ENCODE results near the gene PJVK. TPM values are rescaled to one million over a fixed set of nuclear protein-coding genes. Genes with fewer than 3 reads are reported as not detected.

The PJVK gene
- total and polyA plus RNA-seq, 9 of the 15 experiments (the other 6 are each of a cell fraction or from before 2014, with no cell fraction given) = 0.11 to 1.5 (median 0.73) TPM

DNA sequence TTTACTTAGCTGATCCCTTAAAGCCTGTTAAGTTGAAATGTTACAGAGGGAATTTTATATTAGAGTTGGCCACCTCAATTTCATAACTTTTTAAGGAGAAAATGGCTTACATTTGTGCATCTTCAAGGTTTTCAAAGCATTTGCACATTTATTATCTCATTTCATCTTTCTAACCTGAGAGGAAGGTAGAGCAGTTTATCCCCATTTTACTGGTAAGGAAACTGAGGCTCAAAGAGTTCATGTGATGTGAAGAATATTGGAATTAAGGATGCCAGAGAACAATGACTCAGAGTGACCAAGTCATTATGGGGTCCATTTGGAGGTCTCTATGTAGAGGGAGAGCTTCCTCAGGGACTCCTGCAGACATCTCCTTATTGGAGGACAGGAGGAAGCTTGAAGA, 35.2 kb upstream of the PJVK start (continued):
- TF ChIP-seq ZNF408 (CRISPR knock-in tag; IDR thresholded peaks at IDR 0.05; ENCODE audit: low read depth) (no peak), ATF1 (CRISPR knock-in tag; IDR thresholded peaks at IDR 0.05) (no peak), ATF1 (tag; IDR thresholded peaks at IDR 0.05) (no peak)
- TF ChIP-seq, protein P1, sequence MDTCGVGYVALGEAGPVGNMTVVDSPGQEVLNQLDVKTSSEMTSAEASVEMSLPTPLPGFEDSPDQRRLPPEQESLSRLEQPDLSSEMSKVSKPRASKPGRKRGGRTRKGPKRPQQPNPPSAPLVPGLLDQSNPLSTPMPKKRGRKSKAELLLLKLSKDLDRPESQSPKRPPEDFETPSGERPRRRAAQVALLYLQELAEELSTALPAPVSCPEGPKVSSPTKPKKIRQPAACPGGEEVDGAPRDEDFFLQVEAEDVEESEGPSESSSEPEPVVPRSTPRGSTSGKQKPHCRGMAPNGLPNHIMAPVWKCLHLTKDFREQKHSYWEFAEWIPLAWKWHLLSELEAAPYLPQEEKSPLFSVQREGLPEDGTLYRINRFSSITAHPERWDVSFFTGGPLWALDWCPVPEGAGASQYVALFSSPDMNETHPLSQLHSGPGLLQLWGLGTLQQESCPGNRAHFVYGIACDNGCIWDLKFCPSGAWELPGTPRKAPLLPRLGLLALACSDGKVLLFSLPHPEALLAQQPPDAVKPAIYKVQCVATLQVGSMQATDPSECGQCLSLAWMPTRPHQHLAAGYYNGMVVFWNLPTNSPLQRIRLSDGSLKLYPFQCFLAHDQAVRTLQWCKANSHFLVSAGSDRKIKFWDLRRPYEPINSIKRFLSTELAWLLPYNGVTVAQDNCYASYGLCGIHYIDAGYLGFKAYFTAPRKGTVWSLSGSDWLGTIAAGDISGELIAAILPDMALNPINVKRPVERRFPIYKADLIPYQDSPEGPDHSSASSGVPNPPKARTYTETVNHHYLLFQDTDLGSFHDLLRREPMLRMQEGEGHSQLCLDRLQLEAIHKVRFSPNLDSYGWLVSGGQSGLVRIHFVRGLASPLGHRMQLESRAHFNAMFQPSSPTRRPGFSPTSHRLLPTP (IDR thresholded peaks at IDR 0.05; ENCODE audit: borderline replicate concordance, extremely low read depth, insufficient read length) = no peak

DNA sequence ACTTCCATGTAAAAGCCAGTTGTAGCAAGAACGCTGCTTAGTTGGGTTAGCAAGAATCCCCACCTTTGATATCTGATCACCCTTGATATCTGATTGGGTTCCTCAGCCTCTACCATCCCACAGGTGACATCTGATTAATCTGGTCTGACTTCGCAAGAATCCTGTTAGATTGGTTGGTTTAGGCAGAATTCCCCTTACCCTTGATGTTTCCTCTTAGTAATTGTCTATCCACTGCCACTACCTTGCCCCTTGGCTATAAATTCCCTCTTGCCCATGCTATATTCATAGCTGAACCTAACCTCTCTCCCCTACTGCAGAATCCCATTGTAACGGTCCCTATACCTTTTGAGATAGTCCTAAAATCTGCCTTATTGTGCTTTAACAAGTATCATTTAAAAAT, 33.3 kb upstream of the PJVK start:
- no peaks in the 10 kb centered on the region for H3K27me3 ChIP-seq (ENCODE audit: control insufficient read depth in 2 of 2, insufficient read depth in 2 of 2, low read length in 2 of 2)
- no peak overlapping the region for H3K4me2 ChIP-seq (ENCODE audit: insufficient read depth, low read length)
- H3K4me3 ChIP-seq = no peak overlapping the region
- BruUV-seq (replicated peaks) = no TSS peak
- in situ Hi-C loops (cut with MboI) = loop anchor here (5.0 kb wide), 1 partner anchor 306 kb away; the partner anchor contains the start of gene RBM45
- intact Hi-C loops (cut with micrococcal nuclease) = loop anchor here (5.0 kb wide), 1 partner anchor 436 kb away; no protein-coding TSS in a partner anchor
- no peak overlapping the region for H3K27ac ChIP-seq (ENCODE audit: extremely low read depth, low read depth, low read length)
- H3K36me3 ChIP-seq (ENCODE audit: control insufficient read depth, insufficient read depth, low read length) = no peaks in the 10 kb centered on the region
- H3K9me1 ChIP-seq (ENCODE audit: control insufficient read depth, insufficient read depth, low read length) = no peaks in the 10 kb centered on the region
- no peak overlapping the region for H2AFZ ChIP-seq (ENCODE audit: low read depth, low read length)
- H3K79me2 ChIP-seq (ENCODE audit: control insufficient read depth, insufficient read depth, low read length) = no peaks in the 10 kb centered on the region
- 44% methylated on average over 3 of the region's 3 CpGs for WGBS (ENCODE audit: insufficient coverage, low coverage, missing lambda C conversion rate)
- ATAC-seq (no peak), DNase-seq (ENCODE audit: extremely low read depth in 1 of 4, low spot score in 3 of 4) (no peak), FAIRE-seq (no peak)
- H3K4me1 ChIP-seq (replicated peaks in 1 of 2; ENCODE audit: control insufficient read depth in 2 of 2, insufficient read depth in 2 of 2, low read length in 2 of 2) = peaks cover 7 to 11% of the 10 kb centered on the region in 2 experiments; a peak in 4 of 5 replicates
- CTCF ChIA-PET (ENCODE audit: low intra/inter-chr PET ratio) = interaction anchor here (0.6 to 2.6 kb wide), 2 partner anchors 21 to 899 kb away, joined by 3 to 13 read pairs; no protein-coding TSS in a partner anchor
- H3K9ac ChIP-seq (ENCODE audit: insufficient read depth in 1 of 2, low read depth in 2 of 2, low read length in 2 of 2) = no peak overlapping the region
- H3K9me3 ChIP-seq (replicated peaks; ENCODE audit: control insufficient read depth, insufficient read depth, low read depth, low read length) = no peaks in the 10 kb centered on the region
- POLR2A ChIA-PET = interaction anchor here (1.7 kb wide), 1 partner anchor 14 kb away, joined by 6 read pairs; no protein-coding TSS in a partner anchor
- H4K20me1 ChIP-seq (replicated peaks; ENCODE audit: control insufficient read depth, insufficient read depth, low read length) = no peaks in the 10 kb centered on the region
- TF ChIP-seq DDX20 (tag; IDR thresholded peaks at IDR 0.05; ENCODE audit: low read depth) (no peak), ZNF584 (CRISPR knock-in tag; IDR thresholded peaks at IDR 0.05; ENCODE audit: low read depth) (no peak), ZNF124 (CRISPR knock-in tag; IDR thresholded peaks at IDR 0.05) (no peak), ZNF586 (CRISPR knock-in tag; conservative IDR thresholded peaks at IDR 0.05) (no peak), HNRNPUL1 (IDR thresholded peaks at IDR 0.05; ENCODE audit: low read length) (no peak), TGIF2 (CRISPR knock-in tag; IDR thresholded peaks at IDR 0.05) (no peak), ZNF408 (CRISPR knock-in tag; IDR thresholded peaks at IDR 0.05; ENCODE audit: low read depth) (no peak), DPF2 (IDR thresholded peaks at IDR 0.05) (no peak), RHOXF2B (CRISPR knock-in tag; conservative IDR thresholded peaks at IDR 0.05) (no peak)
- TF ChIP-seq, protein P2, sequence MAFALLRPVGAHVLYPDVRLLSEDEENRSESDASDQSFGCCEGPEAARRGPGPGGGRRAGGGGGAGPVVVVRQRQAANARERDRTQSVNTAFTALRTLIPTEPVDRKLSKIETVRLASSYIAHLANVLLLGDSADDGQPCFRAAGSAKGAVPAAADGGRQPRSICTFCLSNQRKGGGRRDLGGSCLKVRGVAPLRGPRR (CRISPR knock-in tag; IDR thresholded peaks at IDR 0.05) = no peak
- TF ChIP-seq, protein P3, sequence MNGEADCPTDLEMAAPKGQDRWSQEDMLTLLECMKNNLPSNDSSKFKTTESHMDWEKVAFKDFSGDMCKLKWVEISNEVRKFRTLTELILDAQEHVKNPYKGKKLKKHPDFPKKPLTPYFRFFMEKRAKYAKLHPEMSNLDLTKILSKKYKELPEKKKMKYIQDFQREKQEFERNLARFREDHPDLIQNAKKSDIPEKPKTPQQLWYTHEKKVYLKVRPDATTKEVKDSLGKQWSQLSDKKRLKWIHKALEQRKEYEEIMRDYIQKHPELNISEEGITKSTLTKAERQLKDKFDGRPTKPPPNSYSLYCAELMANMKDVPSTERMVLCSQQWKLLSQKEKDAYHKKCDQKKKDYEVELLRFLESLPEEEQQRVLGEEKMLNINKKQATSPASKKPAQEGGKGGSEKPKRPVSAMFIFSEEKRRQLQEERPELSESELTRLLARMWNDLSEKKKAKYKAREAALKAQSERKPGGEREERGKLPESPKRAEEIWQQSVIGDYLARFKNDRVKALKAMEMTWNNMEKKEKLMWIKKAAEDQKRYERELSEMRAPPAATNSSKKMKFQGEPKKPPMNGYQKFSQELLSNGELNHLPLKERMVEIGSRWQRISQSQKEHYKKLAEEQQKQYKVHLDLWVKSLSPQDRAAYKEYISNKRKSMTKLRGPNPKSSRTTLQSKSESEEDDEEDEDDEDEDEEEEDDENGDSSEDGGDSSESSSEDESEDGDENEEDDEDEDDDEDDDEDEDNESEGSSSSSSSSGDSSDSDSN (IDR thresholded peaks at IDR 0.05; ENCODE audit: borderline replicate concordance in 1 of 2, low read depth in 2 of 2, low read length in 2 of 2) = no peak
- TF ChIP-seq, protein P4, sequence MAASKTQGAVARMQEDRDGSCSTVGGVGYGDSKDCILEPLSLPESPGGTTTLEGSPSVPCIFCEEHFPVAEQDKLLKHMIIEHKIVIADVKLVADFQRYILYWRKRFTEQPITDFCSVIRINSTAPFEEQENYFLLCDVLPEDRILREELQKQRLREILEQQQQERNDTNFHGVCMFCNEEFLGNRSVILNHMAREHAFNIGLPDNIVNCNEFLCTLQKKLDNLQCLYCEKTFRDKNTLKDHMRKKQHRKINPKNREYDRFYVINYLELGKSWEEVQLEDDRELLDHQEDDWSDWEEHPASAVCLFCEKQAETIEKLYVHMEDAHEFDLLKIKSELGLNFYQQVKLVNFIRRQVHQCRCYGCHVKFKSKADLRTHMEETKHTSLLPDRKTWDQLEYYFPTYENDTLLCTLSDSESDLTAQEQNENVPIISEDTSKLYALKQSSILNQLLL (CRISPR knock-in tag; IDR thresholded peaks at IDR 0.05; ENCODE audit: borderline replicate concordance) = no peak

Measured in K562 (cell line).